Measurements from ENCODE around the gene PHF12.

PHF12 gene

DNA sequence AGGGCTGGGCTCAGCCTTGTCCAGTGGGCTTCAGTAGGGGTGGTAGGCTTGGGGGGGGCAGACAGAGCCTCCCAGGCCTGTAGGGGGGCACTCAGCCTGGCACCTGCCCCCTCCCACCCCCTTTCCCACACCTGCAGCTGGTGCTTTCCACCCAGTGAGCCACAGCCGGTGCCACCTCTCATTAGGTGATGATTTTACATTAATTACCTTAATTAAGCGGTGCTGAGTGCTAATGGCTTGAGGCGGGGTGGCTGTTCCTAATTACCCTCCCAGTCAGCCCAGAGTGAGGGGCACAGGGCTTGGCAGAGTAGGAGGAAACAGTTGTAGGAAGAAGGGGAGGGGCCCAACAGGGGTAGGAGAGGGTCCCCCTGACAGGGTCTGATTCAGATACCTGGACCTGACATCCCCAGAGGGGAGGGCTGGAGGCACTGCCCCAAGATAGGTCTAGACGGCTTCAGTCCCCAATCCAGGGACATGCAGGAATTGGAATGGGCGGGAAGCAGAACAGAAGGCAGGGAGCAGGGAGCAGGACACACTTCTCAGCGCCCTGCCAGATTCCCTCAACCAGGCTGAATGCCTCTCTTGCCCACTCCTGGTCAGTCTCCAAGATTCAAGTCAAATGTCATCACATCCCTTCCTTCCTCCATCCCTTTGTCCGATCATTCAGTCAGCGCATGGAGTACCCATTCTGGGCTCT, 26.5 kb upstream of the PHF12 start:
- no peak overlapping the region for H3K4me3 ChIP-seq (ENCODE audit: low read length)
- no peak for DNase-seq (ENCODE audit: low read depth, low spot score)

DNA sequence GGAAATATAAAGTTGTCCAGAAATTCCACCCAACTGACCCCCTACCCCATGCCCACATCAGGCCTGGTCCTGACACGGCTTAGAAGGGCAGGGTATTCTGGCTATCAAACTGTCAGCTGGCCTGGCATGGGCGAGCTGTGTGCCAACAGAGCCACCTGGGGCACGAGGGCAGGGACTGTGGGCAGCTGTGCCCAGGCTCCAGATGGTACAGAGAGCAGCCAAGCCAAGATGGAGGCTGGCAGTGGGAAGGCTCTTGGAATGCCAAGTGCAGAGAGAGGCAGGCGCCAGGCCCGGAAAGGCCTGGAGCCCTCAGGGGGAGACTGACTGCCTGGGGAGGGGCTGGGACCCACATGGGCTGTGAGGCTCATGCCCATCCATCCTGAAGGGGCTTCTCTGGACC, 24.3 kb upstream of the PHF12 start:
- H3K4me3 ChIP-seq (ENCODE audit: low read length): no peak overlapping the region
- no peak for DNase-seq (ENCODE audit: low read depth, low spot score)

- DNase-seq (ENCODE audit: low read depth, low spot score): no peak
- H3K4me3 ChIP-seq (ENCODE audit: low read length): no peak overlapping the region
These were observed 23.7 kb upstream of the PHF12 start for GRCh38 chr17:28975031-28975430.

DNA sequence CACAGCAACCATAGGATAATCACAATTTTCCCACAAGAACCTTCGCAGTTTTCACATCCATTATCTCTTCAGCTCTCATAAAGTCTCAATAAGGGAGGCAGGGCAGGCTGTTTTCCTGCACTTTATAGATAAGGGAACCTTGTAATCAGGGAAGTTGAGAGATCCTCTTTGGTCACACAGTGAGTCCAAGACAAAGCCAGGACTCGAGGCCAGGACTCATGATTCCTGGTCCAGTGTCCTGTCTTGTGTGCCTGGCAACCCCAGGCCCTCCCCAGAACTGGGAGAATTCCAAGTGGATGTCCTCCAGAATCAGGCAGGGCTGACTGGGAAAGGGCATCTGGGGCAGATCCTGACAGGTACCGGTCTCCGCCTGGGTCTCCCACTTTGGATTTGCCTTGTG, 23.1 kb upstream of the PHF12 start:
- no peak for DNase-seq (ENCODE audit: low read depth, low spot score)
- no peak overlapping the region for H3K4me3 ChIP-seq (ENCODE audit: low read length)

- DNase-seq (ENCODE audit: low read depth, low spot score): no peak
- no peak overlapping the region for H3K4me3 ChIP-seq (ENCODE audit: low read length)
These were observed 22.1 kb upstream of the PHF12 start for GRCh38 chr17:28973425-28973824.

GRCh38 chr17:28972437-28972836, 21.1 kb upstream of the PHF12 start:
- no peak for DNase-seq (ENCODE audit: low read depth, low spot score)
- H3K4me3 ChIP-seq (ENCODE audit: low read length): no peak overlapping the region

GRCh38 chr17:28970879-28971278, 19.6 kb upstream of the PHF12 start:
- no peak for DNase-seq (ENCODE audit: low read depth, low spot score)
- H3K4me3 ChIP-seq (ENCODE audit: low read length): no peak overlapping the region

DNA sequence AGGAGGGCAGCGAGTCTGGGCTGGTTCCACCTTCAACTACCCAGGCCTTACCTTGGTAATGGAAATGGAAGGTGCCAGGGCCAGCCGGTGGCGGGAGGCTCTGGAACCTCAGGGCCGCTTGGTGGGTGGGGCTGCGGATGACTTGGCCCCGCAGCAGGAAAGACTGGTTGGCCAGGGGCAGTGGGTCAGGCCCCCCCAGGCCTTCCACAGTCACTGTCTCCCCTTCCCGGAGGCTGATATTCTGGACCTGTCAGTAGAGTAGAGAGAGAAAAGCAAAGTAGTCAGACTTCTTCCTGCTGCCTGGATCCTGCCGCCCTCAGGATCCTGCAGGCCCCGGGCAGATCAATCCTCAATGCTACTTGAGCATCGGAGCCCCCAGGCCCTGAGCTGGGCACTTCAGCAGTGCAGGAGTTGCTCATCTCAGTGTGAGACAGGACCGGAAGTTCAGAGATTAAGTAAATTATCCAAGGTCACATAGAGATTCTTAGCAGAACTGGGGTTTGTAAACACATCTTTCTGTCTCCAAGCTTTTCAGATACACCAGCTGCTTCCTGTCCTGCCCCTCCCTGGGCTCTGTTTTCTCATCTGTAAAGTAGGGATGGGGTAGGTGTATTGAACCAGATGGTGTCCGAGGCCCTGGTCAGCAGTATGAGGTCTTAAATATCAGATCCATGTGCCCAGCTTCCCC, 18.5 kb upstream of the PHF12 start:
- no peak overlapping the region for H3K4me3 ChIP-seq (ENCODE audit: low read length)
- no peak for DNase-seq (ENCODE audit: low read depth, low spot score)

GRCh38 chr17:28968914-28969295, 17.6 kb upstream of the PHF12 start:
- DNase-seq (ENCODE audit: low read depth, low spot score): no peak
- no peak overlapping the region for H3K4me3 ChIP-seq (ENCODE audit: low read length)

- no peak overlapping the region for H3K4me3 ChIP-seq (ENCODE audit: low read length)
These were observed 17.1 kb upstream of the PHF12 start for GRCh38 chr17:28968231-28968913.

DNA sequence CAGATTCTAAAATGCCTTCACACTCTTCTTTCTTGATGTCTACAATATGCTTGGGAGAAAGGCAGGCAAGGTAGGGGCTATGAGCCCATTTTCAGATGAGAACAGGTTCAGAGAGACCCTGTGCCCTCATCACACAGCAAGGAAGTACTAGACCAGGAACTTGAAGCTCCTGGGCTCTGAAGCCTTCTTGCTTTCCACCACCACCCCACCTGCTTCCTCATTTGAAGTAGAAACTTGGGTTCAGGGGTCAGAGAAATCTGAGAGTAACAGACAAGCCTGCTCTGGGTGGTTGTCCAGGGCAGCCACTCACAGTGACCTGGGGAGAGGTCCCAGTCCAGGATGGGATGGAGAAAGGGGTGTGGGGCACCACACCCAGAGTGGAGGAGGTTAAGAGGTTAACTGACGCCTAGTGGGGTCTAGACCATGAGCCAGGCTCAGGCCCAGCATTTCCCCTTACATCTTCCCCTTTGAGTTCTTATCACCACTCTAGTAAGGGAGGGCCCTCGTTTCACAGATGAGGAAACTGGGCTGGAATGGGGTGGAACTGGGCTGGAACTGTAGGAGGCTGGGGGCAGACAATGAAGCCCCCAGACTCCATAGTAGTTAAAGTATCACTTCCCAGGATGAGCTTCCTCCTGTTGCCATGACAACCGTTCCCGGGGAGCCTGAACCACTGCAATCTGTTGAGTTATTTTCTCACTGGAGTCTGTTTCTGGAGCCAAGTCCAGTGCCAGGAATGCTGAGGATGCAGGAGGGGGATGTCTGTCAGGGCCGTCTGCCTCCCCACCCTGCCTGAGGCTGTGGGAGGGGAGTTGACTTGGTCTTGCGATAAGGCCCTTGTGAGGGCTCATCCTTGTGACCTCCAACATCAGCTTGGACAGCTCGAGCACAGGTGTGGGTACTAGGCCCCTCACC, 16.2 kb upstream of the PHF12 start:
- H3K4me3 ChIP-seq (ENCODE audit: low read length): no peak overlapping the region
- DNase-seq (ENCODE audit: low read depth, low spot score): no peak

More at GRCh38 chr17:28968231-28968913, 17.1 kb upstream of the PHF12 start:
- DNase-seq (ENCODE audit: low read depth, low spot score): no peak

DNA sequence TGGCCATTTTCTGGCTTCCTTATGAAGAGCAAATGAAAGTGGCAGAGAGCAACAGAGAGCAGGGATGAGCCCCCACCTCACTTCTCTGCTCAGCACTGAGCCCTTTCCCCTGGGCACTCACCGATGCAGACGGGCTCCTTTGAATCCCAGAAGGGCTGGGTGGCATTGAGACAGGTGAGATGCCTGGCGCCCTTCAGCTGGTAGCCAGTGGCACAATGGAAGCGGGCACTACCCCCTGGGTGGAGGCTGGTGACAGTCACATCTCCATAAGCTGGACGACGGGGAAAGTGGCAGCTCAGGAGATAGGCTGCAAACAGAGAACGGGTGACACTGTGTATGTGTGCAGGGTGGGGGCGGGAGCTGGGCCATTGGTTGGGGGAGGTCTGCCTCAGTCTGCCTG, 12.5 kb upstream of the PHF12 start:
- DNase-seq (ENCODE audit: low read depth, low spot score): no peak
- no peak overlapping the region for H3K4me3 ChIP-seq (ENCODE audit: low read length)

- no peak for DNase-seq (ENCODE audit: low read depth, low spot score)
- no peak overlapping the region for H3K4me3 ChIP-seq (ENCODE audit: low read length)
These were observed 11.8 kb upstream of the PHF12 start for GRCh38 chr17:28963055-28963611.

GRCh38 chr17:28961391-28961790, 10.1 kb upstream of the PHF12 start:
- DNase-seq (ENCODE audit: low read depth, low spot score): no peak
- no peak overlapping the region for H3K4me3 ChIP-seq (ENCODE audit: low read length)

DNA sequence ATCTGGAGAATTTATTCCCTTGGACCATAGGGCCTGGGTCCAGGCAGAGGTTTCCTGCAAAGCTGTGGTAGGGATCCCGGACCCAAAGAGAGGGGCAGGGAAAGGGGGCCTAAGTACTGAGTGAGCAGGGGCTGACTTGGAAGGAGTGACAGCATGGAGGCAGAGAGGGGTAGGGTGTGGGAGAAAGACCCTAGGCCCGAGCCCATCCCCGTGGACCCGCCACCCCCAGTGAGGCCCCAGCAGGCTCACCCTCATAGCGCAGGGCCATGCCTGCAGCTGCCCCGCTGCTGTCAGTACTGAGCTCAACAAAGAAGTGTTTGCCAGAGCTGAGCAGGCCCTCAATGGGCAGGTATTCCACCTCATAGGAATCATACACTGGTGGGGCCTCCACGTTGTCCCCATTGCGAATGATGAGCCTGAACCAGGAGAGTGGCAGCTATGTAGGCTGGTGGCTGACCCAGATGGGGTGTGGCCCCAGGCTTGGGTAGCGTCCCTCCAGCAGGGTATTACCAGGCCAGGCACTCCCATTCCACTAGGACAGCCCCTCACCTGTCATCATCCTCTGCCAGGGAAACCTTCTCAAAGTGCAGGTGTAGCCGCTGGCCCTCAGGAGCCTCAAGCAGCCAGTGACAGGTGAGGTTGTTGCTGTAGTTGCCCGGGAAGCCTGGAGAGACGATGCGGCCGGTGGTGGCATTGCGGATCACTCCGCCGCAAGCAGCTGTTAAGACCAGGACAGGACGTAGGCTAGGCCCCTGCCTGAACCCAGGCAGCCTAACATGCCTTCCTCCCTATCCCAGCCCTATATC, 9.1 kb upstream of the PHF12 start:
- H3K4me3 ChIP-seq (ENCODE audit: low read length): no peak overlapping the region
- DNase-seq (ENCODE audit: low read depth, low spot score): no peak

- no peak overlapping the region for H3K4me3 ChIP-seq (ENCODE audit: low read length)
- no peak for DNase-seq (ENCODE audit: low read depth, low spot score)
These were observed 8.2 kb upstream of the PHF12 start for GRCh38 chr17:28959471-28959871.

DNA sequence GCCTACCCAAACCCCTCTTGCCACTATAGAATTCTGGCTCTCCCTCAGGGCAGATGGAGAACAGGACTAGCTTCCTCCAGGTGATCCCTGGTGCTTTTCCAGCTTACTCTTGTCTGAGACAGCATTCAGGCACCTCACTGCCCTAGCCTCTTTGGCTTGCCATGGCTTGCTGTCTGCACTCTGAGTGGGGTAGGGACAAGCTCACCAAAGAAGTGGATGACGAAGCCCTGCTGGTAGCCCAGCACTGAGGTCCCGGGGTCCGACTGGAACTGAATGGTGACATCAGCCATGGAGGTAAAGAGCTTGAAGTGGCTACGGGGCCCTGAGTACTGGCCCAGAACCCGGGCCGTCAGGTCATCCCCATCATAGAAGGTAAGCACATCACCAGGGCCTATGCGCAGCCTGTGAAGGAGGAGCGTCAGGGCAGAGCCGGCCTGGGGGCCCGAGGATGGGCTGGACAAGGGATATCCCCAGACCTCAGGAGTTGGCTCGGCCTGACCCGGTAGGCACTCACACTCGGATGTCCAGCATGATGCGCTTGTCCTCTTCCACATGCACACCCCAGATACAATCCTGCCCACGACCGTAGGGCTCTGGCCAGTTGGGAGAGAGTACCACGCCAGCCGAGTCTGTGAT, 7.6 kb upstream of the PHF12 start:
- DNase-seq (ENCODE audit: low read depth, low spot score): no peak
- no peak overlapping the region for H3K4me3 ChIP-seq (ENCODE audit: low read length)

DNA sequence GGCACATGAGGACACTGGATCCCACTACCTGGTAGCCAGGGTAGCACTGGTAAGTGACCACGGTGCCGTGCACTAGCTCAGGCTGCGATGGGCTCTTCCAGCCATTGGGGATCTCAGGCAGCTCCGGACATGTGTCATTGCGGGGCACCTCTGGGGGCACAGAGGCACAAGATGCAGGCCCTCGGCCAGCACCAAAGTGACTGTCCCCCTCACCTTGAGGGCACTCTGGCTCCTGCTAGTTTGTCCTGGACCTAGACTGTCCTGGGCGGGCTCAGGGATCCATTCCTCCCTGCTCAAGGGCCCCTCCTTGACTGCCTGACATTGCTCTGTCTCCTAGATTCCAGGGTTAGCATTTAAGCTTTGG, 6.7 kb upstream of the PHF12 start:
- DNase-seq (ENCODE audit: low read depth, low spot score): no peak
- no peak overlapping the region for H3K4me3 ChIP-seq (ENCODE audit: low read length)

Data from Jurkat, Clone E6-1 (cell line).